ENCODE data around the gene RNASE12. TPM values are rescaled to one million over a fixed set of nuclear protein-coding genes. Genes with fewer than 3 reads are reported as not detected.
"Not testable (repeated sequence)": the region's sequence is repeated elsewhere in the genome, so short reads cannot be mapped to it uniquely, and the experiment has no call there.

The RNASE12 gene
- total RNA-seq, 2 donors from 2014 or later, result not detected

GRCh38 chr14:20578325-20578724 is 12.9 kb downstream of the RNASE12 start:
- no peaks in the 10 kb centered on the region for H3K27me3 Mint-ChIP-seq
- peaks cover 10% of the 10 kb centered on the region for H3K4me1 Mint-ChIP-seq
- H3K9me3 Mint-ChIP-seq, result no peaks in the 10 kb centered on the region
- no peak for ATAC-seq (replicated peaks)
- H3K27ac Mint-ChIP-seq, result no peak overlapping the region
- H3K36me3 Mint-ChIP-seq (ENCODE audit: low read depth), result no peaks in the 10 kb centered on the region
- H3K4me3 Mint-ChIP-seq, result no peak overlapping the region

- H3K4me3 Mint-ChIP-seq; H3K27ac Mint-ChIP-seq; H3K27me3 Mint-ChIP-seq; ATAC-seq (replicated peaks); H3K36me3 Mint-ChIP-seq (ENCODE audit: low read depth); H3K9me3 Mint-ChIP-seq; H3K4me1 Mint-ChIP-seq: not testable (repeated sequence)
These were observed 18.7 kb downstream of the RNASE12 start for GRCh38 chr14:20572382-20572990.

GRCh38 chr14:20570720-20571119 is 20.5 kb downstream of the RNASE12 start:
- not testable (repeated sequence) for H3K27ac Mint-ChIP-seq

GRCh38 chr14:20569865-20570264 is 21.3 kb downstream of the RNASE12 start:
- H3K9me3 Mint-ChIP-seq, H3K27me3 Mint-ChIP-seq: not testable (repeated sequence)

More at GRCh38 chr14:20570720-20571119, 20.5 kb downstream of the RNASE12 start:
- not testable (repeated sequence) for H3K9me3 Mint-ChIP-seq; H3K4me1 Mint-ChIP-seq; H3K36me3 Mint-ChIP-seq (ENCODE audit: low read depth); ATAC-seq (replicated peaks); H3K4me3 Mint-ChIP-seq; H3K27me3 Mint-ChIP-seq

GRCh38 chr14:20569066-20569465 is 22.1 kb downstream of the RNASE12 start:
- no peaks in the 10 kb centered on the region for H3K4me1 Mint-ChIP-seq
- ATAC-seq (replicated peaks), result no peak

More at GRCh38 chr14:20569865-20570264, 21.3 kb downstream of the RNASE12 start:
- H3K4me1 Mint-ChIP-seq; H3K4me3 Mint-ChIP-seq; H3K27ac Mint-ChIP-seq; ATAC-seq (replicated peaks); H3K36me3 Mint-ChIP-seq (ENCODE audit: low read depth): not testable (repeated sequence)

GRCh38 chr14:20568393-20568792 is 22.8 kb downstream of the RNASE12 start:
- H3K36me3 Mint-ChIP-seq (ENCODE audit: low read depth), result no peaks in the 10 kb centered on the region
- no peaks in the 10 kb centered on the region for H3K9me3 Mint-ChIP-seq
- H3K27ac Mint-ChIP-seq, result no peak overlapping the region
- H3K4me3 Mint-ChIP-seq, result no peak overlapping the region
- ATAC-seq (replicated peaks), result no peak
- H3K4me1 Mint-ChIP-seq, result no peaks in the 10 kb centered on the region
- peaks cover 4% of the 10 kb centered on the region for H3K27me3 Mint-ChIP-seq

More at GRCh38 chr14:20569066-20569465, 22.1 kb downstream of the RNASE12 start:
- Mint-ChIP-seq H3K9me3 (no peaks in the 10 kb centered on the region), H3K4me3 (no peak overlapping the region), H3K36me3 (ENCODE audit: low read depth) (no peaks in the 10 kb centered on the region), H3K27me3 (peaks cover 4% of the 10 kb centered on the region), H3K27ac (no peak overlapping the region)

GRCh38 chr14:20567199-20567598 is 24.0 kb downstream of the RNASE12 start:
- not testable (repeated sequence) for H3K4me1 Mint-ChIP-seq; ATAC-seq (replicated peaks); H3K9me3 Mint-ChIP-seq; H3K36me3 Mint-ChIP-seq (ENCODE audit: low read depth); H3K27ac Mint-ChIP-seq; H3K27me3 Mint-ChIP-seq; H3K4me3 Mint-ChIP-seq

- Mint-ChIP-seq H3K27me3 (peaks cover 7% of the 10 kb centered on the region), H3K4me3 (no peak overlapping the region), H3K27ac (no peak overlapping the region), H3K9me3 (no peaks in the 10 kb centered on the region), H3K36me3 (ENCODE audit: low read depth) (no peaks in the 10 kb centered on the region), H3K4me1 (no peaks in the 10 kb centered on the region)
- ATAC-seq (replicated peaks), result no peak
These were observed 26.6 kb downstream of the RNASE12 start for GRCh38 chr14:20564501-20564997.

- no peak for ATAC-seq (replicated peaks)
- Mint-ChIP-seq H3K4me1 (no peaks in the 10 kb centered on the region), H3K27ac (no peak overlapping the region), H3K36me3 (ENCODE audit: low read depth) (no peaks in the 10 kb centered on the region), H3K9me3 (no peaks in the 10 kb centered on the region), H3K4me3 (no peak overlapping the region), H3K27me3 (peaks cover 7% of the 10 kb centered on the region)
These were observed 27.2 kb downstream of the RNASE12 start for GRCh38 chr14:20563971-20564370.

GRCh38 chr14:20560961-20561360 is 30.2 kb downstream of the RNASE12 start, which contains the start of gene RNASE9:
Gene RNASE9 (minus strand): TSS chr14:20561047.
- H3K27me3 Mint-ChIP-seq, result peaks cover 16% of the 10 kb centered on the region
- H3K9me3 Mint-ChIP-seq, result no peaks in the 10 kb centered on the region
- H3K4me3 Mint-ChIP-seq, result no peak within 1 kb of the TSS
- H3K27ac Mint-ChIP-seq, result no peak within 1 kb of the TSS
- H3K4me1 Mint-ChIP-seq, result no peaks in the 10 kb centered on the region
- ATAC-seq (replicated peaks), result no peak
- H3K36me3 Mint-ChIP-seq (ENCODE audit: low read depth), result no peaks in the 10 kb centered on the region

GRCh38 chr14:20559461-20559904 is 31.7 kb downstream of the RNASE12 start:
- H3K9me3 Mint-ChIP-seq, result no peaks in the 10 kb centered on the region
- ATAC-seq (replicated peaks), result no peak

GRCh38 chr14:20557212-20557542 is 34.0 kb downstream of the RNASE12 start:
- Mint-ChIP-seq H3K27ac (no peak overlapping the region), H3K27me3 (peaks cover 15% of the 10 kb centered on the region), H3K36me3 (ENCODE audit: low read depth) (no peaks in the 10 kb centered on the region), H3K4me3 (no peak overlapping the region), H3K9me3 (no peaks in the 10 kb centered on the region), H3K4me1 (no peaks in the 10 kb centered on the region)
- ATAC-seq (replicated peaks), result no peak

More at GRCh38 chr14:20559461-20559904, 31.7 kb downstream of the RNASE12 start:
- Mint-ChIP-seq H3K4me3 (no peak overlapping the region), H3K27ac (no peak overlapping the region), H3K4me1 (no peaks in the 10 kb centered on the region), H3K36me3 (ENCODE audit: low read depth) (no peaks in the 10 kb centered on the region), H3K27me3 (peaks cover 15% of the 10 kb centered on the region)

- Mint-ChIP-seq H3K27ac (no peak overlapping the region), H3K27me3 (peaks cover 15% of the 10 kb centered on the region), H3K36me3 (ENCODE audit: low read depth) (no peaks in the 10 kb centered on the region), H3K4me1 (no peaks in the 10 kb centered on the region), H3K4me3 (no peak overlapping the region), H3K9me3 (no peaks in the 10 kb centered on the region)
- ATAC-seq (replicated peaks), result no peak
These were observed 34.5 kb downstream of the RNASE12 start for GRCh38 chr14:20556500-20557211.

GRCh38 chr14:20555845-20556244 is 35.3 kb downstream of the RNASE12 start:
- no peak overlapping the region for H3K4me3 Mint-ChIP-seq
- no peaks in the 10 kb centered on the region for H3K36me3 Mint-ChIP-seq (ENCODE audit: low read depth)
- no peak for ATAC-seq (replicated peaks)
- peaks cover 12% of the 10 kb centered on the region for H3K27me3 Mint-ChIP-seq
- H3K9me3 Mint-ChIP-seq, result no peaks in the 10 kb centered on the region
- H3K4me1 Mint-ChIP-seq, result no peaks in the 10 kb centered on the region
- no peak overlapping the region for H3K27ac Mint-ChIP-seq

GRCh38 chr14:20553024-20553423 is 38.2 kb downstream of the RNASE12 start:
- Mint-ChIP-seq H3K27ac (no peak overlapping the region), H3K4me3 (no peak overlapping the region), H3K4me1 (no peaks in the 10 kb centered on the region), H3K36me3 (ENCODE audit: low read depth) (no peaks in the 10 kb centered on the region), H3K27me3 (peaks cover 12% of the 10 kb centered on the region), H3K9me3 (no peaks in the 10 kb centered on the region)
- no peak for ATAC-seq (replicated peaks)
